HG03354 (cell line): ENCODE data around the gene ZNF865.

Source experiments
- ATAC-seq: cut with Tn5 transposase; IDR thresholded peaks from one replicate; pipeline ENCODE4 v1.9.1; 2021; ENCODE audit warnings: mild to moderate bottlenecking; ENCODE audit not compliant: unreplicated experiment, poor library complexity, severe bottlenecking

The ZNF865 gene

DNA sequence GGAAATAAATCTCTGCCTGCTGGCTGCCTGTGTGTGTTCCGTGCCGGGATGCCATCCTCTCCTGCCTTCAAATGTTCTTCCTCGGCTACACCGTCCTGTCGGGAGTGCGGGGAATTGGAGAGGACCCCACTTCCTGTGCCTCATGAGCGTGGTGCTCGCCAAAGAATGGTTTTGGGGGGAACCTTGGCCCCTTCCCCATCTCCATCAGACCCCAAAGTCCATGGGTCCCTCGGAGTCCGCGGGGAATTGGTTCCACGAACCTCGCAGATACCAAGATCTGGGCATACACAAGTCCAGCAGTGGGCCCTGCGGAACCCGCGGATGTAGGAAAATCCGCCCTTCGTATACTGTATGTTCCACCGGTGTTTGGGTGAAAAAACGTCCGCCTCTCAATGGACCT is 2.3 kb upstream of the ZNF865 start:
- no peak for ATAC-seq

DNA sequence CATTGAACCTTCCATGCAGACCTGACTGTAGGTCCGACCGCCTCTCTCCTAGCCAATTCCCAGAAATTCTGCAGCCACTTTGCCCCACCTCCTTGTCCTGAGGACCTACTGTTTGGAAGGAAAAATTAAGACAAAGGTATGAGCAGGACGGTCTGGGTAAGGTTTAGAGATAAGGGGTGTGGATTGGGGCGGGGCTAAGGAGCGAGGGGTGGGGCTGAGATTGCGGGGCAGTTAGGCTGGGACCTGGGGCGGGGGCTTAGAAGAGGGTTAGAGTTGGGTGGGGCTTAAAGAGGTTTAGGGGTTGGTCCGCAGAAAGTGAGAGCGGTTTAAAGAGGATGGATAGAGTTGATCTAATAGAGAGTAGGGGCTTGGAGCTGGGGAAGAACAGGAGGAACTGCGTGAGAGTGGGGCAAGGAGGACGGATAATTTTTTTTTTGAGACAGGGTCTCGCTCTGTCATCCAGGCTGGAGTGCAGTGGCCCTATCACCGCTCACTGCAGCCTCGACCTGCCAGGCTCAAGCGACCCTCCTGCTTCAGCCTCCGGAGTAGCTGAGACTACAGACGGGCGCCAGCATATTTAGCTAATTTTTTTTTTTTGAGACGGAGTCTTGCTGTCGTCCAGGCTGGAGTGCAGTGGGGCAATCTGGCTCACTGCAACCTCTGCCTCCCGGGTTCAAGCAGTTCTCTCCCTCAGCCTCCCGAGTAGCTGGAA is 1.7 kb upstream of the ZNF865 start:
- ATAC-seq = no peak

DNA sequence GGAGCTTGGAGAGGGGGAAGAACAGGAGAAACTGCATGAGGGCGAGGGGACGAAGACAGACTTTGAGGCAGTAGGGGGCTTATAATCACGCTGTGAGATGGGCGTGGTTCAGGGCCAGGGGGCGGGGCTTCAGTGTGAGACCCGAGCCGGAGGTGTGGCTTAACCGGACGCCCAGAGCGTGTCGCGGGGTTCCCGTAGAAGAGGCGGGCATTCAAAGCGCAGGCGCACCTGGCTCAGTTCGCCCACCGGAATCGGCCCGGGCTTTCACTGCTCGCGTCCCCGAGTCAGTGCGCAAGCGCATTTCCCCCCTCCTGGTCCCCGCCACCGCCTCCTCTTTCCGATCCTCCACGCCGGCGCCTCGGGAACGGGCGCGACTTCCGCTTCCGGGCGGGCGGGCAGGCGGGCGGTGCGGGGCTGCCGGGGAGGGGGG is 225 bp upstream of the ZNF865 start:
- peak; percentile 74 for ATAC-seq

DNA sequence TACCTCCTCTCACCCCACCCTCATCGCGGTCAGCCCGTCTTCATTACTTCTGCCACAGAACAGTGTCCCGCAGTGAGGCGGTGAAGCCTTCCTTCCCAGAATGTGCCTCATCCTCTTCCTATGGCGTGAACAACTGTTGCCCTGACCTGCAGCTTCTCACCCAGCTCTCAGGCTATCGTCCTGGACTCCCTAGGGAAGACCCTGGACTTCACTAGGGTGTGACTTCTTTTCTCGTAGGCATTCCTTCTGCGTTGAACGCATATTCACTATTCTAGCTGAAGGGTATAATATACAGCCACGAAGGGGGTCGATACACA is 982 bp downstream of the ZNF865 start:
- no peak for ATAC-seq

DNA sequence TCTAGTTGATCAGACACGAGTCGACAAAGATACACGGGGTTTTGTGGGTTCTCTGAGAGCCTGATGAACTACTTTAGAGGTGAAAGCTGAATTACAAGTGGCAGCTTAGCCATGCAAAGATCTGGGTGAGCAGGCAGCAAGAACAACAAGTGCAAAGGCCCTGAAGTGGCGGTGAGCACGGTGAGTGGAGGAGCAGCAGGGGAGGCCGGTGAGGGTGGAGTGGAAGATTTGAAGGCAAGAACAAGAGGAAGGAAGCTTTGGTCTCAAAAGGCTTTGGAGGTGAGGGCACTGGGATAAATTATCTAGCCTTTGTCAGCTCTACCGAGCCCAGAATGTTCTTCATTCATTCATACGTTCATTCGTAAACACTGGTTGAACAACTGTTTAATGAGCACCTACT is 1.4 kb downstream of the ZNF865 start:
- no peak for ATAC-seq

DNA sequence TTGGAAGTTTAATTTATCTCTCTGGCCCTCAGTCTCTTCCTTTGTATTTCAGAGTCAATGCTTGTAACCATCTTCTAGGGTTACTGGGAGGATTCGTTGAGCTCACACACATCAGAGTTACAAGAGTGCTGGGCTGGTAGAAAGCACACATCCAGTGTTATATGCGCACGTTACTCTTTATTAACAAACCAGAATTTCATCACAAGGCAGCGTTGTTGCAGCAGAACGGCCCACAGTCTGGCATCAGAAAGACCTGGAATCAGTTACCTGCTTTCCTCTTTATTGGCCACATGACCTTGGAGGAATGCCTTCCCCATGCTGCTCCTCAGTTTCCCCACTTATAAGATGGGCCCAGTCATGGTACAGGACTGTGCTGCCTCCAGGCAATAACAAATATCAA is 3.9 kb downstream of the ZNF865 start:
- no peak for ATAC-seq

DNA sequence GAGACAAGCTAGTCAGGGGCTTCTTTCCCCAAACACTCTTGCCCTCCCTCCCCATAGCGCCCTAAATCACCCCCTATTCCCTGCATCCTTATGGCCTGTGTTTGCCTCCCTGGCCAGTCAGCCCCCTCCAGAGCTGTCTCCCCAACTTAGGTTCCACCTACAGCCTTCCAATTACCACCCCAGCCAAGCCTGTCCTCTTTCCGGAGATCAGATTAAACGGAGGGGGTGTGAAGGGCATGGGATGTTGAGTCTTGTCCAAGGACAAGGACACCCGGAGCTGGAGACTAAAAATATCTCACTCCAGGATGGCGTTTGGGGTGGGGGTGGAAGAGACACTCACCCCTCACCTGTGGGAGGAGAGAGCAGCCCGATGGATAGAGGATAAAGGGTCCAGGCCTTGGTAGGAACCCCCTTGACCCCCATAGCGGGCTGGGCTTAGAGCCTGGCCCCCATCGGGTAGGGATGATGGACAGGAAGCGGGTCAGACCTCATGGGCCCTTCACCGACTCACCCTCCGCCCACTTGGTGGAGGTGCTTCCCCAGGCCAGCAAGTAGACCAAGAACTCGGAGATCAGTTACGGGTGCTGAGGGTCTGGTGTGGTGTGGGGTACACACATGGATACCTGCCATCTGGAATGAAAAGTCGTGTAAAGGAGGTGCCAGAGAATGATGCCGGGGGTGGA is 6.0 kb downstream of the ZNF865 start:
- ATAC-seq = no peak

DNA sequence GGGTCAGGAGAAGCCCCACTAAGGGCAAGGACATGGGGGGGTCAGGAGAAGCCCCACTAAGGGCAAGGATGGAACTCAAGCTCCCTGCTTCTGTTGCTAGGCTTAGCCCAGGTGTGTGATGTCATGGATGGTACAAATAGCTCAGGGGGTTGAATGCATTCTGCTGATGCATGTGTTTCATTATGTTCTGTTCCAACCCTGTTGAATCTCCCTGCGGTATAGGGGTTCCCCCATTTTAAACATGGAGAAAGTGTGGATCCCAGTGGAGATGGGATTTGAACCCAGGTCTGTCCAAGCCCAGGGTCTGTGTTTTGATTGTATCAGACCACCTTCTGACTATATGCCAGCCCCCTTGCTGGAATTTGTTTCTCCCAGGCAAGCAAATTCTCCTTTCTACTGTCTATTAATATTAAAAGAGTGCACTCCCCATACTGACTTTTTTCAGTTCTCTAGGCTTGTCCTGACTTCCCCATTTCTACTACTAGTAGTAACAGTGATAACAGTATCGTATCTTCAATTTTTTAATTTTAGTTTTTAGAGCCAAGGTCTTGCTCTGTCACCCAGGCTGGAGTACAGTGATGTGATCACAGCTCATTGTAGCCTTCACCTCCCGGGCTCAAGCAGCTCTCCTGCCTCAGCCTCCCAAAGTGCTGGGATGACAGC is 6.7 kb downstream of the ZNF865 start:
- ATAC-seq = no peak

DNA sequence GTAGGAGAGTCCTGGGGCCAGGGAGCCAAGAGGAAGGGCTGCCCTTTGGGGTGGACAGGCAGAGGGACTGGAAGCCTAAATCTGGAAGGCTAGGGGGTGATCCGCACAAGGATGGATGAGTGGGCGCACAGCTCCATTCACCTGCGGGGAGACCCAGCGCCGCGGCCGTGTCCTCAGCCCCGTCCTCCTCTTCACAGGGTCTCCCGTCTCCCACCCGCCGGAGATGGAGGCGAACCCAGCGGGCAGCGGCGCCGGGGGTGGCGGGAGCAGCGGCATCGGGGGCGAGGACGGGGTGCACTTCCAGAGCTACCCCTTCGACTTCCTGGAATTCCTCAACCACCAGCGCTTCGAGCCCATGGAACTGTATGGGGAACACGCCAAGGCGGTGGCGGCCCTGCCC is 7.9 kb downstream of the ZNF865 start:
- no peak for ATAC-seq

DNA sequence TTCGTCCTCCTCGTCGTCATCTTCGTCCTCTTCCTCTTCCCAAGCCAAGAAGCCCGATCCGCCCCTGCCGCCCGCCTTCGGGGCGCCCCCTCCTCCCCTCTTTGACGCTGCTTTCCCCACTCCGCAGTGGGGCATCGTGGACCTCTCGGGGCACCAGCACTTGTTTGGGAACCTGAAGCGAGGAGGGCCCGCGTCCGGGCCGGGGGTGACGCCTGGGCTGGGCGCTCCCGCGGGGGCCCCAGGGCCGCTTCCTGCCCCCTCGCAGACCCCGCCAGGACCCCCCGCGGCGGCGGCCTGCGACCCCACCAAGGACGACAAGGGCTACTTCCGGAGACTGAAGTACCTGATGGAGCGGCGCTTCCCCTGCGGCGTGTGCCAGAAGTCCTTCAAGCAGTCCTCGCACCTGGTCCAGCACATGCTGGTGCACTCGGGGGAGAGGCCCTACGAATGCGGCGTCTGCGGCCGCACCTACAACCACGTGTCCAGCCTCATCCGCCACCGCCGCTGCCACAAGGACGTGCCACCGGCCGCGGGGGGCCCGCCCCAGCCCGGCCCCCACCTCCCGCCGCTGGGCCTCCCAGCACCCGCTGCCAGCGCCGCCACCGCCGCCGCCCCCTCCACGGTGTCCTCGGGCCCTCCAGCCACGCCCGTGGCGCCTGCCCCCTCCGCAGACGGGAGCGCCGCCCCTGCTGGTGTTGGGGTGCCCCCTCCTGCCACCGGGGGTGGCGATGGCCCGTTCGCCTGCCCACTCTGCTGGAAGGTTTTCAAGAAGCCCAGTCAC is 8.7 kb downstream of the ZNF865 start:
- no peak for ATAC-seq

DNA sequence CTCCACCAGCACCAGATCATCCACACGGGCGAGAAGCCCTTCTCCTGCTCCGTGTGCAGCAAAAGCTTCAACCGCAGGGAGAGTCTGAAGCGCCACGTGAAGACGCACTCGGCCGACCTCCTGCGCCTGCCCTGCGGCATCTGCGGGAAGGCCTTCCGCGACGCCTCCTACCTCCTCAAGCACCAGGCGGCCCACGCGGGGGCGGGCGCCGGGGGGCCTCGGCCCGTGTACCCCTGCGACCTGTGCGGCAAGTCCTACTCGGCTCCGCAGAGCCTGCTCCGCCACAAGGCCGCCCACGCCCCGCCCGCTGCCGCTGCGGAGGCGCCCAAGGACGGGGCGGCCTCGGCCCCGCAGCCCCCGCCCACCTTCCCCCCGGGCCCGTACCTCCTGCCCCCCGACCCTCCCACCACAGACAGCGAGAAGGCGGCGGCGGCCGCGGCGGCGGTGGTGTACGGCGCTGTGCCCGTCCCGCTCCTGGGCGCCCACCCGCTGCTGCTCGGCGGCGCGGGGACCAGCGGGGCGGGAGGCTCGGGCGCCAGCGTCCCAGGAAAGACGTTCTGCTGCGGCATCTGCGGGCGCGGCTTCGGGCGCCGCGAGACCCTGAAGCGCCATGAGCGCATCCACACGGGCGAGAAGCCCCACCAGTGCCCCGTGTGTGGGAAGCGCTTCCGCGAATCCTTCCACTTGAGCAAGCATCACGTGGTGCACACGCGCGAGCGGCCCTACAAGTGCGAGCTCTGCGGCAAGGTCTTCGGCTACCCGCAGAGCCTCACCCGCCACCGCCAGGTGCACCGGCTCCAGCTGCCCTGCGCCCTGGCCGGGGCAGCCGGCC is 9.5 kb downstream of the ZNF865 start:
- ATAC-seq = no peak

DNA sequence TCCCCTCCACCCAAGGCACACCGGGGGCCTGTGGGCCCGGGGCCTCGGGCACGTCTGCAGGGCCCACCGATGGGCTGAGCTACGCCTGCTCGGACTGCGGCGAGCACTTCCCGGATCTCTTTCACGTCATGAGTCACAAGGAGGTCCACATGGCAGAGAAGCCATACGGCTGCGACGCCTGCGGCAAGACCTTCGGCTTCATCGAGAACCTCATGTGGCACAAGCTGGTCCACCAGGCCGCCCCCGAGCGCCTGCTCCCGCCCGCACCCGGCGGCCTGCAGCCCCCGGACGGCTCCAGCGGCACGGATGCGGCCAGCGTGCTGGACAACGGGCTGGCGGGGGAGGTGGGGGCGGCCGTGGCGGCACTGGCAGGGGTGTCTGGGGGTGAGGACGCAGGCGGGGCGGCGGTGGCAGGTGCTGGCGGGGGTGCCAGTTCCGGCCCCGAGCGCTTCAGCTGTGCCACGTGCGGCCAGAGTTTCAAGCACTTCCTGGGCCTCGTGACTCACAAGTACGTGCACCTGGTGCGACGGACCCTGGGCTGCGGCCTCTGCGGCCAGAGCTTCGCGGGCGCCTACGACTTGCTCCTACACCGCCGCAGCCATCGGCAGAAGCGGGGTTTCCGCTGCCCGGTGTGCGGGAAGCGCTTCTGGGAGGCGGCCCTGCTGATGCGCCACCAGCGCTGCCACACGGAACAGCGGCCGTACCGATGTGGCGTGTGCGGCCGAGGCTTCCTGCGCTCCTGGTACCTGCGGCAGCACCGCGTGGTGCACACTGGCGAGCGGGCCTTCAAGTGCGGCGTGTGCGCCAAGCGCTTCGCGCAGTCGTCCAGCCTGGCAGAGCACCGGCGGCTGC is 10.3 kb downstream of the ZNF865 start:
- no peak for ATAC-seq

DNA sequence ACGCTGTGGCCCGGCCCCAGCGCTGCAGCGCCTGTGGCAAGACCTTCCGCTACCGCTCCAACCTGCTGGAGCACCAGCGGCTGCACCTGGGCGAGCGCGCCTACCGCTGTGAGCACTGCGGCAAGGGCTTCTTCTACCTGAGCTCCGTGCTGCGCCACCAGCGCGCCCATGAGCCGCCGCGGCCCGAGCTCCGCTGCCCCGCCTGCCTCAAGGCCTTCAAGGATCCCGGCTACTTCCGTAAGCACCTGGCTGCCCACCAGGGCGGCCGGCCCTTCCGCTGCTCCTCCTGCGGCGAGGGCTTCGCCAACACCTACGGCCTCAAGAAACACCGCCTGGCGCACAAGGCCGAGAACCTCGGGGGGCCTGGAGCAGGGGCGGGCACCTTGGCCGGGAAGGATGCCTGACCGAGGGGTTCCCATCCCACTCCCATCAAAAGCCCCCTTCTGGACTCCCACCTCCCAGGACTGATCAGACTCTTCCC is 11.0 kb downstream of the ZNF865 start:
- no peak for ATAC-seq

DNA sequence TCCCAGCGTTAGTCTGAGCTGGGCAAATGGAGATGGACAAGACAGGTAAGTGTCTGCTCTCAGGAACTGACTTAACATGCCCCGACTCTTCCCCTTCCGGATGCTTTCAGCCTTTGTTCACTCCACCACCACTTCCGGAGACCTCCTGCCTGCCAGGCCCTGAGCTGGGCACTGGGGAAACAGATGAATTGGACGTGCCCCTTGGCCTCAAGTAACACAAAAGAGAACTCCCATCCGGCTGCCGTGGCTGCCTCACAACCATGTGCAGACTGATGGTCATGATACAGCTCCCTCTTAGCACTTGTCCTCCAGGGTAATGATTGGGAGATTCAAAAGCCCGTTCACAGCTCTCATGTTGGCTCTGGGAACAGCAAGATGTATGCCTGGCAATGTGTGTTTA is 12.0 kb downstream of the ZNF865 start:
- no peak for ATAC-seq

DNA sequence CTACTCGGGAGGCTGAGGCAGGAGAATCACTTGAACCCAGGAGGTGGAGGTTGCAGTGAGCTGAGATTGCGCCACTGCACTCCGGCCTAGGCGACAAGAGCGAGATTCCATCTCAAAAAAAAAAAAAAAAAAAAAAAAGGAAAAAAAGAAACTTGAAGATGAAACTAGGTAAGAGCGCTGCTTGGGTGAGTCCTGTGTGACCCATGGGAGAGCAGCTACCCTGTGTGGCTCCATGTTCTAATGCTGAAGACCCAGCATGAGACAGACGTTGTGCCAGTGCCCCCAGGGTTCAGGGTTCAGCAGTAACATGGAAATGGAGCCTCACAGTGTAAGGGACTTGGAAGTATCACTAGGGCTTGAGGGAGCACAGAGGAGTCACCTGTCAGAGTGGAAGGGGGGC is 13.0 kb downstream of the ZNF865 start:
- no peak for ATAC-seq

DNA sequence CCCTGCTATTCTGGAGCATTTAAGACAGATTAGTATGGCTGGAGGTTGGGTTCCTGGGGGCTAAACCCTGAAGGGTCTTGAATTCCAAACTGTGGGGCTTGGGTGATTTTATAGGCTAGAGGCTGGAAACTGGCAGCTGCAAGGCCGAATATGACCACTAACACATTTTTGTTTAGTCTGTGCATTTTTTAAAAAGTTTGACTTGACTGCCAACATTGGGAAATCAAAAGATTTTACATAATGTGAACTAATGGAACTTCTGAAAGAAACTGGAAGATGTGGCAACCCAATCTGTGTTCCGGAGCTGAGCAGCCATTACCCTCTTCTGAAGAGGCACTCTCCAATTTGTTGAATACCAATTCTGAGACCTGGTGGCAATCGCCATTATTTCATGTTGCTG is 13.8 kb downstream of the ZNF865 start:
- ATAC-seq = no peak

DNA sequence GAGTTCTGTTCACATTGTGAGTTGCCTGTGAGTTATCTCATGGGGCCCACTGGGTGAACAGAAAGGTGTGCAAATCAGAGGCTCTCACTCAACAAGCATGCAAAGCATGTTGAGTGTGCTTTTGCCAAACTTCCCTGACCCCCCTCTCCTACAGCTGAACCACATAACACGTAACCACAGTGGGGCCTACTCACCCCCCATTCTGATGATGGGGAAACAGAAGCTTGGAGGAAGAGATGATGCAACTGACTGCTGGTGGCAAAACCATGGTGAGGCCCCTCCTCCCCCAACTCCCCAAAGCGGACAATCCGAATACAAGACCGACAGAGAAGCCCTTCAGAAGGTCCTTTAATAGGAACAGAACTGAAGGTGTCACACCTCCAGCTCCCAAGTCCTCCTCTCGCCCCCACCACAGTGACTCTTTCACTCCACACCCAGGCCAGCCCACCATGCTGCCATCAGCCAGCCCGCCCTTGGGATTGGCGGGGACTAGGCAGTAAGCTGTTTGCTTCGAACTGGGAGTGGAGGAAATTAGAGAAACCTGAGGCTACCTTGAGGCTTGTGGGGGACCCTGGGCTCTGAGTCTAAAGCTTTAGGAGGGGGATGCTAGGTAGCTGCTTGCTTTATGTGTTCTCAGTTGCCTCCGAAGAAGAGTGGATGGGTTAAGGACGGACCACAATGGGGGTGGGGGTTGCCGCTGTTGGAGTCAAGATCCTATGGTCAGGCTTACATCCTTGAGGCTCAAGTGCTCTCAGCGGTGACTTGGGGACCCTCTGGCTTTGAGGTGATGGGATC is 15.2 kb downstream of the ZNF865 start:
- ATAC-seq = no peak

DNA sequence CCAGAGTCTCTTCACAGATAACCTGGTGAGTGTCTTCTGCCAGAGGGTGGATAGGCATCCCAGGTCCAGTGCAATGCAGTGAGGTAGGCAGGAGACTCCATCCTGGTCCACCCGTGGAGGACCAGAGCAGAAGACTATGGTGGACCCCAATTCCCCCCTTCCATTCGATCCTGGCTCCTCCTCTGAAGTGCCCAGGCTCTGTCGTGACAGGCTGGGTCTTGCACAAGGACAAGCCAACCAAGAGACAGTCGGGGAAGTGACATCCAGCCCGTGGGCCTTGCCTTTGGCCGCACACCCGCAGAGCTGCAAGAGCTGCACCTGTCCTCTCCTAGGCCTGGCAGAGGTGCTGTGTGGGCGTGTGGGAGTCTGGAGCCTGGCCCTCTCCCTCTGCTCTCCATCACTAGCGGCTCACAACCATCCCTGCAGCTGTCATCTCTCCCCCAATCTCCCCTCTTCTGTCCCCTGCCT is 15.8 kb downstream of the ZNF865 start:
- no peak for ATAC-seq
